PFSK-1 (cell line): ENCODE data around the gene SLC9A2.

ENCODE experiments used
- POLR2AphosphoS5 ChIP-seq: IDR thresholded peaks from 2 replicates; pipeline ENCODE4 v1.6.1; 2012; ENCODE audit warnings: low read depth, mild to moderate bottlenecking, control low read depth, low read length, moderate library complexity
- TAF1 ChIP-seq: IDR thresholded peaks from 2 replicates; pipeline ENCODE4 v1.6.1; 2012; ENCODE audit warnings: low read length, control low read depth, borderline replicate concordance; ENCODE audit not compliant: insufficient read depth

DNA sequence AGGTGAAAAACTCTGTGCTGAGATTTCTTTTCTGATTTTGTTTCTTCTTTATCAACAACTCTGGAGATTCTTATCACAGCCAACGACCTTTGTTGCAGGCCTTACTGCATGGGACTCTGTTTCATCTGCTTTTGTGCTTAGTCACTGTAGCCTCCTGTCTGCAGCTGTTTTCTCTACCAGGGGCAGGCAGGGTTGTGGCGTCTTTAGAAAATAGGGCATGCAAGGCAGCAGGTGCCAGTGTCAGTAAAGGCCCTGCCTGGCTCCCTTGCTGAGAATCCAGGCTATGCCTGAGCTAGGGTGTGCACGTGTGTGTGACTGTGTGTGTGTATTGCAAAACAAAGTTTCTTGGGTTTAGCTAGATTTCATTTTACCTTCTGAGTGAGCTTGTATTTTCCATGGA, 14.6 kb upstream of the SLC9A2 start:
- no peak for TF ChIP-seq POLR2AphosphoS5
- no peak for TF ChIP-seq TAF1
